SK-N-SH treated with all-trans-retinoic acid at 6 μM for 48 hours (cell line): Measurements from ENCODE around the gene NAIF1.
"Not testable (repeated sequence)": the region's sequence is repeated elsewhere in the genome, so short reads cannot be mapped to it uniquely, and the experiment has no call there.

Source experiments
- ATAC-seq: fragments of 200-7000 bp; cut with Tn5 transposase; 3 replicates; pipeline ENCODE4 v1.9.1; 2020; ENCODE audit warnings: mild to moderate bottlenecking, moderate library complexity
- BACH2 ChIP-seq: fragments of 250-450 bp; sonication (Bioruptor Pico); IDR thresholded peaks from 2 replicates; pipeline ENCODE4 v1.9.0; 2021; ENCODE audit warnings: mild to moderate bottlenecking, borderline replicate concordance
- ESRRG ChIP-seq: fragments of 250-450 bp; sonication (Bioruptor Pico); IDR thresholded peaks from 2 replicates; pipeline ENCODE4 v1.6.1; 2021; ENCODE audit warnings: mild to moderate bottlenecking
- OSR1 ChIP-seq: fragments of 250-450 bp; sonication (Bioruptor Pico); IDR thresholded peaks from 2 replicates; pipeline ENCODE4 v1.8.0; 2022; ENCODE audit warnings: moderate library complexity, mild to moderate bottlenecking, inconsistent platforms
- PATZ1 ChIP-seq: fragments of 250-450 bp; sonication (Bioruptor Pico); IDR thresholded peaks from 2 replicates; pipeline ENCODE4 v1.8.0; 2020; ENCODE audit warnings: mild to moderate bottlenecking, moderate library complexity, borderline replicate concordance
- POU6F1 ChIP-seq: fragments of 250-450 bp; sonication (Bioruptor Pico); IDR thresholded peaks from 2 replicates; pipeline ENCODE4 v1.8.0; 2021; ENCODE audit warnings: low read depth, mild to moderate bottlenecking, moderate library complexity, borderline replicate concordance
- PPARA ChIP-seq: fragments of 250-450 bp; sonication (Bioruptor Pico); IDR thresholded peaks from 2 replicates; pipeline ENCODE4 v1.5.0; 2020; ENCODE audit warnings: mild to moderate bottlenecking, borderline replicate concordance
- RARB ChIP-seq: fragments of 250-450 bp; sonication (Bioruptor Pico); IDR thresholded peaks from 2 replicates; pipeline ENCODE4 v1.8.0; 2021; ENCODE audit warnings: mild to moderate bottlenecking, moderate library complexity
- SNAI2 ChIP-seq: fragments of 250-450 bp; sonication (Bioruptor Pico); IDR thresholded peaks from 2 replicates; pipeline ENCODE4 v1.5.0; 2020; ENCODE audit warnings: mild to moderate bottlenecking, moderate library complexity
- TCF4 ChIP-seq: fragments of 250-450 bp; sonication (Bioruptor Pico); IDR thresholded peaks from 2 replicates; pipeline ENCODE4 v1.8.0; 2021; ENCODE audit warnings: mild to moderate bottlenecking, moderate library complexity, borderline replicate concordance
- TOX ChIP-seq: fragments of 250-450 bp; sonication (Bioruptor Pico); IDR thresholded peaks from 2 replicates; pipeline ENCODE4 v1.8.0; 2021; ENCODE audit warnings: mild to moderate bottlenecking, moderate library complexity, borderline replicate concordance
- ZFP3 ChIP-seq: fragments of 250-450 bp; sonication (Bioruptor Pico); IDR thresholded peaks from 2 replicates; pipeline ENCODE4 v1.5.0; 2020; ENCODE audit warnings: mild to moderate bottlenecking, moderate library complexity
- ZNF565 ChIP-seq: fragments of 450-650 bp; formaldehyde crosslinking; conservative IDR thresholded peaks from 2 replicates; pipeline ENCODE4 v1.5.0; 2020; ENCODE audit warnings: low read depth, mild to moderate bottlenecking, moderate library complexity
- TF ChIP-seq, protein P1 (sequence below): fragments of 250-450 bp; sonication (Bioruptor Pico); IDR thresholded peaks from 2 replicates; pipeline ENCODE4 v1.5.0; 2020; ENCODE audit warnings: mild to moderate bottlenecking, moderate library complexity
- TF ChIP-seq, protein P2 (sequence below): fragments of 250-450 bp; sonication (Bioruptor Pico); IDR thresholded peaks from 2 replicates; pipeline ENCODE4 v1.5.1; 2020; ENCODE audit warnings: low read depth, mild to moderate bottlenecking, moderate library complexity

NAIF1 gene

GRCh38 chr9:128045831-128046230 is 21.3 kb downstream of the NAIF1 start:
- ATAC-seq: peak; percentile 23; the same call in 2 of the 3 replicates
- TF ChIP-seq PPARA (CRISPR knock-in tag) (no peak), SNAI2 (CRISPR knock-in tag) (0 out of 2 replicates have a peak, but pooled peaks have one; percentile 21)

- ATAC-seq: not testable (repeated sequence)
These were observed 21.7 kb downstream of the NAIF1 start for GRCh38 chr9:128045409-128045808.

DNA sequence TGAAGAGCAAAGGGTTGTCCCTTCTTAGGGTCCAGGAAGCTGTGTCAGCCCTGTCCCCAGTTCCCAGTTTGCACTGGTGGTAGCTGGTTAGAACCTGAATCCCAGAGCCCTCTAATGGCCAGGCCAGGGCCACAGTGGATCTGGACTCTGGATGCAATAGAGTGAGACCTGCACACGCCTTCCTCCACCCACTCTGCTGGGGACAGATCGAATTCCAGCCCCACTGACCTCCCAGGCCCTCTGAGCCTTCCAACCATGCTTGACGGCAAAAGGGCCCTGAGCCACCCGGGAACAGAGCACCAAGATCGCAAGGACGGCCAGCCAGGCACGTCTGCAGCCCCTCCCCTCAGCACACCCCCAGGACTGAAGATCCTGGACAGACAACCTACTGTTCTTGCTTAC is 23.7 kb downstream of the NAIF1 start:
- TF ChIP-seq POU6F1 (no peak), PPARA (CRISPR knock-in tag) (no peak), ZNF565 (CRISPR knock-in tag) (no peak), TOX (CRISPR knock-in tag) (no peak), OSR1 (CRISPR knock-in tag) (no peak), SNAI2 (CRISPR knock-in tag) (no peak), RARB (no peak), BACH2 (CRISPR knock-in tag) (no peak), ESRRG (no peak), PATZ1 (no peak), TCF4 (CRISPR knock-in tag) (no peak)
- TF ChIP-seq, protein P1, sequence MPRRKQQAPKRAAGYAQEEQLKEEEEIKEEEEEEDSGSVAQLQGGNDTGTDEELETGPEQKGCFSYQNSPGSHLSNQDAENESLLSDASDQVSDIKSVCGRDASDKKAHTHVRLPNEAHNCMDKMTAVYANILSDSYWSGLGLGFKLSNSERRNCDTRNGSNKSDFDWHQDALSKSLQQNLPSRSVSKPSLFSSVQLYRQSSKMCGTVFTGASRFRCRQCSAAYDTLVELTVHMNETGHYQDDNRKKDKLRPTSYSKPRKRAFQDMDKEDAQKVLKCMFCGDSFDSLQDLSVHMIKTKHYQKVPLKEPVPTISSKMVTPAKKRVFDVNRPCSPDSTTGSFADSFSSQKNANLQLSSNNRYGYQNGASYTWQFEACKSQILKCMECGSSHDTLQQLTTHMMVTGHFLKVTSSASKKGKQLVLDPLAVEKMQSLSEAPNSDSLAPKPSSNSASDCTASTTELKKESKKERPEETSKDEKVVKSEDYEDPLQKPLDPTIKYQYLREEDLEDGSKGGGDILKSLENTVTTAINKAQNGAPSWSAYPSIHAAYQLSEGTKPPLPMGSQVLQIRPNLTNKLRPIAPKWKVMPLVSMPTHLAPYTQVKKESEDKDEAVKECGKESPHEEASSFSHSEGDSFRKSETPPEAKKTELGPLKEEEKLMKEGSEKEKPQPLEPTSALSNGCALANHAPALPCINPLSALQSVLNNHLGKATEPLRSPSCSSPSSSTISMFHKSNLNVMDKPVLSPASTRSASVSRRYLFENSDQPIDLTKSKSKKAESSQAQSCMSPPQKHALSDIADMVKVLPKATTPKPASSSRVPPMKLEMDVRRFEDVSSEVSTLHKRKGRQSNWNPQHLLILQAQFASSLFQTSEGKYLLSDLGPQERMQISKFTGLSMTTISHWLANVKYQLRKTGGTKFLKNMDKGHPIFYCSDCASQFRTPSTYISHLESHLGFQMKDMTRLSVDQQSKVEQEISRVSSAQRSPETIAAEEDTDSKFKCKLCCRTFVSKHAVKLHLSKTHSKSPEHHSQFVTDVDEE: no peak
- TF ChIP-seq, protein P2, sequence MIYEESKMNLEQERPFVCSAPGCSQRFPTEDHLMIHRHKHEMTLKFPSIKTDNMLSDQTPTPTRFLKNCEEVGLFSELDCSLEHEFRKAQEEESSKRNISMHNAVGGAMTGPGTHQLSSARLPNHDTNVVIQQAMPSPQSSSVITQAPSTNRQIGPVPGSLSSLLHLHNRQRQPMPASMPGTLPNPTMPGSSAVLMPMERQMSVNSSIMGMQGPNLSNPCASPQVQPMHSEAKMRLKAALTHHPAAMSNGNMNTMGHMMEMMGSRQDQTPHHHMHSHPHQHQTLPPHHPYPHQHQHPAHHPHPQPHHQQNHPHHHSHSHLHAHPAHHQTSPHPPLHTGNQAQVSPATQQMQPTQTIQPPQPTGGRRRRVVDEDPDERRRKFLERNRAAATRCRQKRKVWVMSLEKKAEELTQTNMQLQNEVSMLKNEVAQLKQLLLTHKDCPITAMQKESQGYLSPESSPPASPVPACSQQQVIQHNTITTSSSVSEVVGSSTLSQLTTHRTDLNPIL (CRISPR knock-in tag): no peak
- ATAC-seq: no peak

GRCh38 chr9:128042043-128042442 is 25.1 kb downstream of the NAIF1 start:
- TF ChIP-seq ZFP3 (CRISPR knock-in tag) (no peak), SNAI2 (CRISPR knock-in tag) (no peak)
- TF ChIP-seq, protein P2 (CRISPR knock-in tag): no peak
- ATAC-seq: no peak

- not testable (repeated sequence) for ATAC-seq
These were observed 26.3 kb downstream of the NAIF1 start for GRCh38 chr9:128040783-128041182.

GRCh38 chr9:128036522-128036921 is 30.6 kb downstream of the NAIF1 start:
- not testable (repeated sequence) for ATAC-seq
